ENCODE results near the gene CHCHD5. TPM values are rescaled to one million over a fixed set of nuclear protein-coding genes. Genes with fewer than 3 reads are reported as not detected.
"Not testable (repeated sequence)": the region's sequence is repeated elsewhere in the genome, so short reads cannot be mapped to it uniquely, and the experiment has no call there.

The CHCHD5 gene
- total RNA-seq, 1 donor from 2014 or later: 6.4 TPM

GRCh38 chr2:112588611-112589045 is 4.2 kb downstream of the CHCHD5 start:
- DNase-seq (ENCODE audit: low read depth): no peak

- DNase-seq (ENCODE audit: low read depth): no peak
Measured at GRCh38 chr2:112591413-112591812, 7.0 kb downstream of the CHCHD5 start.

GRCh38 chr2:112593736-112594135 is 9.3 kb downstream of the CHCHD5 start:
- DNase-seq (ENCODE audit: low read depth): no peak

GRCh38 chr2:112597537-112598322 is 13.3 kb downstream of the CHCHD5 start:
- no peak for DNase-seq (ENCODE audit: low read depth)

DNA sequence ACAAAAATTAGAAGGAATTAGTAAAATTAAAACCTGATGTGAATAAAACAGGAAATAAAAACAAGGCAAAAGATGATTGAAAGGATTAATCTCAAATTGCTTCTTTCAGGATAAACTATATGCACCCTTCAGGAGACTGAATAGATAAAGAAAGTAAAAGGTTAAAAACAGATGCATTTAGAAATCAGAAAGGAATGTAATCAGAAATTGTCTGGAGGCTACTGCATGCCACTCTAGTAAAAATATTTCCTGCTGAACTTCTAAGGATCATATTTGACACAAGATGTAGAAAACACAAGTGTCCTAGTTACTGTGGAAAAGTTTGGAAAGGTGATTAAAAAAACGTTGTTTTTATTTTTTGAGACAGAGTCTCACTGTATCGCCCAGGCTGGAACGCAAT is 16.2 kb downstream of the CHCHD5 start:
- no peak for DNase-seq (ENCODE audit: low read depth)

- DNase-seq (ENCODE audit: low read depth): no peak
Measured at GRCh38 chr2:112601754-112602153, 17.3 kb downstream of the CHCHD5 start.

GRCh38 chr2:112602917-112603316 is 18.5 kb downstream of the CHCHD5 start:
- no peak for DNase-seq (ENCODE audit: low read depth)

DNA sequence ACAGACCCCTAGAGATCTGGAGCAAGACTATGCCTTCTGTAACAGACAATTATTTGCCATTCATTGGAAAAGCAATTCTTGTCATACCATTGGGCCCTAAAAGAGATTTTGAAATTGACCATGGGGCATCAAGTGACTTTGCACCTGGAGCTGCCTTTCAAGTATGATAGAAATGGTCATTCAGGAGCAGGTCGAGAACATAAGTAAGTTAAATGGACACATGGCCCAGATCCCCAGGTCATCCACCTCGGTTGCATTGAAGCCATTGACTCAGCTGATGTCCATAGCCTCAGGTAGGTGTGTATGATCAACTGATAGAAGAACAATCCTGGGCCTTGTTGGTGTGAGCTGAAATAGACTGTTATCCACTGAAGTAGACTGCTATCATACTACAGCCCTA is 19.3 kb downstream of the CHCHD5 start:
- DNase-seq (ENCODE audit: low read depth): no peak

- no peak for DNase-seq (ENCODE audit: low read depth)
Measured at GRCh38 chr2:112604952-112605351, 20.5 kb downstream of the CHCHD5 start.

DNA sequence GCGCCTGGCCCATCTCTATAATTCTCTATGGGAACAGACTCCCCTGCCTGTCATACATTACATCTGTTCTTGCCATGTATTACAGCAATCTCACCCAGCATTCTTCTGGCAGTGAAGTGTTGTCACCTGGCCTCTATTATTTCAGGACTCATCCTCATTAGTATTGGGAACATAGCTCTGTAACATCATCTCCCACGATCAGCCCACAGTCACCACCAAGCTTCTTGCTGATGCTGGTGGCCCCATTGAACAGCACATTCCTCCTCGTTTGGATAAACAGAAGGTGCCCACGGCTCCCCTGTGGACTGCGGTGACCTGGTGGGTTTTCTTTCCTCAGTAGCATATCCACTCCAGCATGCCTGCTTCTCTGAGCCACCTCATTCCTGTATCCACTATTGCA is 21.5 kb downstream of the CHCHD5 start:
- DNase-seq (ENCODE audit: low read depth): no peak

- DNase-seq (ENCODE audit: low read depth): no peak
Measured at GRCh38 chr2:112606547-112606946, 22.1 kb downstream of the CHCHD5 start.

DNA sequence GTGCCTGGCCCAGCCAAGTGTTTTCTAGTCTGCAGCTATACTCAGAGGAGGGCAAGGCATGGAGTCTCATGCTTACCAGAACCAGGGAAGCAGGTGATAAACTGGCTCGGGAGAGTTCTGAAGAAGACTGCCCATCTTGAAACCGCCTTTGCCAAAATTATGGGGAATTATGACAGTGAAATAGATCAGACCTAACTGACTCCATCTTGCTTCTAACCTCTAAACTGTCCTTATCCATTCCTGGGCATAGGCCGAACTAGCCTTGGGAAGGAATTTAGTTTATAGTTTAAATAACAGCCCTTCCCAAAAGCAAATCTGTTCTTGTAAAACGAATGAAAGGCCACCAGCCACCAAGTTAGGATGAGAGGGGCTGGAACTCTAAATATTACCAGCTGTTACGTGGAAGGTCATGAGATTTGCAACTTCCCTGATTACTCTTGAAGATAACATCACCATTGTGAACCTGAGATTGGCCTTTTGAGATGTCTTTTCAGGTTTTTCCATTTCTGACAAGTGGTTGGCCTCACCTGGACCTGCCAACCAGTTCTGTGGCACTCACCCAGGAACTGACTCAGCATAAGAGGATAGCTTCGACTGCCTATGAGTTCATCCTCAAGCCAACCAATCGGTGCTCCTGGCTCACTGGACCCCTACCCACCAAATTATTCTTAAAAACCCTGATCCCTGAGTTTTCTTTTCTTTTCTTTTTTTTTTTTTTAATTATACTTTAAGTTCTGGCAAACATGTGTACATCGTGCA is 23.4 kb downstream of the CHCHD5 start:
- DNase-seq (ENCODE audit: low read depth): no peak

DNA sequence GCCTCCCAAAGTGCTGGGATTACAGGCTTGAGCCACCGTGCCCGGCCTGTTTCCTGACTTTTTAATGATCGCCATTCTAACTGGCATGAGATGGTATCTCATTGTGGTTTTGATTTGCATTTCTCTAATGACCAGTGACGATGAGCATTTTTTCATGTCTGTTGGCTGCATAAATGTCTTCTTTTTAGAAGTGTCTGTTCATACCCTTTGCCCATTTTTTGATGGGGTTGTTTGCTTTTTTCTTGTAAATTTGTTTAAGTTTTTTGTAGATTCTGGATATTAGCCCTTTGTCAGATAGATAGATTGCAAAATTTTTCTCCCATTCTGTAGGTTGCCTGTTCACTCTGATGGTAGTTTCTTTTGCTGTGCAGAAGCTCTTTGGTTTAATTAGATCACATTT is 24.9 kb downstream of the CHCHD5 start:
- DNase-seq (ENCODE audit: low read depth): not testable (repeated sequence)

GRCh38 chr2:112612283-112612682 is 27.9 kb downstream of the CHCHD5 start:
- DNase-seq (ENCODE audit: low read depth): not testable (repeated sequence)

DNA sequence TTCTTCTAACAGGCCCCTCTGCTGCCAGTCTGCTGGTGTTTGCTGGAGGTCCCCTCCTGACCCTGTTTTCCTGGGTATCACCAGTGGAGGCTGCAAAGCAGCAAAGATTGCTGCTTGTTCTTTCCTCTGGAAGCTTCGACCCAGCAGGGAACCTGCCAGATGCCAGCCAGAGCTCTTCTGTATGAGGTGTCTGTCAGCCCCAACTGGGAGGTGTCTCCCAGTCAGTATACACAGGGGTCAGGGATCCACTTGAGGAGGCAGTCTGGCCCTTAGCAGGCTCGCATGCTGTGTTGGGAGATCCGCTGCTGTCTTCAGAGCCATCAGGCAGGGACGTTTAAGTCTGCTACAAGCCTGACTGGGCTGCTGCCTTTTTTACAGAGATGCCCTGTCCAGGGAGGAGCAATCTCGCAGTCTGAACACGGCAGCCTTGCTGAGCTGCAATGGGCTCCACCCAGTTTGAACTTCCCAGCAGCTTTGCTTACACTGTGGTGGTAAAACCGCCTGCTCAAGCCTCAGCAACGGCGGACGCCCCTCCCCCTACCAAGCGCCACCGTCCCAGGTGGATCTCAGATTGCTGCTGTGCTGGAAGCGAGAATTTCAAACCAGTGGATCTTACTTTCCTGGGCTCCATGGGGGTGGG is 29.9 kb downstream of the CHCHD5 start:
- DNase-seq (ENCODE audit: low read depth): no peak

DNA sequence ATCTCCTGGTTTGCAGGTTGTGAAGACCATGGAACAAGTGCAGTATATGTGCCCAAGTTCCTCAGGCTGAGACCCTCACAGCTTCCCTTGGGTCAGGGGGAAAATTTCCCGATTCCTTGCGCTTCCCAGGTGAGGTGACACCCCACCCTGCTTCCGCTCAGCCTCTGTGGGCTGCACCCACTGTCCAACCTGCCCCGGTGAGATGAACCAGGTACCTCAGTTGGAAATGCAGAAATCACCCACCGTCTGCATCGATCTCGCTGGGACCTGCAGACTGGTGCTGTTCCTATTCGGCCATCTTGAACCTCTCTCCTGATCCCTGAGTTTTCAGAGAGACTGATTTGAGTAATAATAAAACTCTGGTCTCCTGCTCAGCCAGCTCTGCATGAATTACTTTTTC is 30.6 kb downstream of the CHCHD5 start:
- no peak for DNase-seq (ENCODE audit: low read depth)

- not testable (repeated sequence) for DNase-seq (ENCODE audit: low read depth)
Measured at GRCh38 chr2:112615798-112616197, 31.4 kb downstream of the CHCHD5 start.

DNA sequence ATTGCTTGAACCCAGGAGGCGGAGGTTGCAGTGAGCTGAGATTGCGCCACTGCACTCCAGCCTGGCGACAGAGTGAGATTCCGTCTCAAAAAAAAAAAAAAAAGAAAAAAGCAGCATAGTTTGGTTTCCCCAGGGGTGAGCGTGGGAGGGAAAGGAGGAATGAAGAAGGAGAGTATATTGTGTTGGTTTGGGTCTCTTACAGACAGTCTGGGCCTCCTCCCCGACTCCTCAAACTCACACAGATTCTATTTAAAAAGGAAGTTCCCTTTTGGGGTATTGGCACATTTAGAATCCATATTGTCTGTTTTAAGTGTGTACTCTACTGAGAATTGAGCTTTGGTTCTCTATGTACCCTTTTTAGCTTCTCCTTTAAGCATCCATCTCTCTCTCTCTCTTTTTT is 34.0 kb downstream of the CHCHD5 start:
- DNase-seq (ENCODE audit: low read depth): no peak

DNA sequence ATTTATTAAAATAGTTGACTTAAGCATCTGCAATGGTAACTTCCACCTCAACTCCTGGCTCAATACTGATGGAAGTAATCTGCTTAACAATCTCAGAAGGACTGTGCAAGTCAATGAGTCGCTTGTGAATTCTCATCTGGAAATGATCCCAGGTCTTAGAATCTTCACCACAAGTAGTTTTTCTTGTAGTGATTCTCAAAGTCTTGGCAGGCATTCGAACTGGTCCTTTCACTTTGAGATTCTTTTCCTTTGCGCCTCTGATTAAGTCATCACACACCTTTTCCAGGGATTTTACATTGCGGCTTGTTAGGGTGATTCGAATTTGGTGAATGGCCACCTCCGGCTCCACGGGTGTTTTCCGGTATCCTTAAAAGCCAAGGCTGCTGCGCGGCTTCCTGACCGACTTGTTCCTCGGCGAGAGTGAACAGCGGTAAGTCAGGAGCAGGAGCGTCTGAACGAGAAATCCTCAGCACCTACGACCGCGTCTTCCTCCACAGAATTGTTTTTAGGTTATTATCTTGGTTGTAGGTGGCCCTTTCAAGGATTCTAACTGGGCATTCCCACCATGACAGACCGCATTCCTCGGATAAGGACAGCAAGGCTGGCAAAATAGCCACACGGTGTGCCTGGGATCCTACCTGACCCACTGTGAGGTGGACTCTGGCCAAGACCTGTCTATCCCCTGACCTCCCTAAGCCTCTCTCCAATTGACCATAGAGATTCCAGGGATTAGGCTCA is 37.5 kb downstream of the CHCHD5 start:
- DNase-seq (ENCODE audit: low read depth): peak; percentile 59

GRCh38 chr2:112622528-112622849 is 38.1 kb downstream of the CHCHD5 start:
- DNase-seq (ENCODE audit: low read depth): no peak

DNA sequence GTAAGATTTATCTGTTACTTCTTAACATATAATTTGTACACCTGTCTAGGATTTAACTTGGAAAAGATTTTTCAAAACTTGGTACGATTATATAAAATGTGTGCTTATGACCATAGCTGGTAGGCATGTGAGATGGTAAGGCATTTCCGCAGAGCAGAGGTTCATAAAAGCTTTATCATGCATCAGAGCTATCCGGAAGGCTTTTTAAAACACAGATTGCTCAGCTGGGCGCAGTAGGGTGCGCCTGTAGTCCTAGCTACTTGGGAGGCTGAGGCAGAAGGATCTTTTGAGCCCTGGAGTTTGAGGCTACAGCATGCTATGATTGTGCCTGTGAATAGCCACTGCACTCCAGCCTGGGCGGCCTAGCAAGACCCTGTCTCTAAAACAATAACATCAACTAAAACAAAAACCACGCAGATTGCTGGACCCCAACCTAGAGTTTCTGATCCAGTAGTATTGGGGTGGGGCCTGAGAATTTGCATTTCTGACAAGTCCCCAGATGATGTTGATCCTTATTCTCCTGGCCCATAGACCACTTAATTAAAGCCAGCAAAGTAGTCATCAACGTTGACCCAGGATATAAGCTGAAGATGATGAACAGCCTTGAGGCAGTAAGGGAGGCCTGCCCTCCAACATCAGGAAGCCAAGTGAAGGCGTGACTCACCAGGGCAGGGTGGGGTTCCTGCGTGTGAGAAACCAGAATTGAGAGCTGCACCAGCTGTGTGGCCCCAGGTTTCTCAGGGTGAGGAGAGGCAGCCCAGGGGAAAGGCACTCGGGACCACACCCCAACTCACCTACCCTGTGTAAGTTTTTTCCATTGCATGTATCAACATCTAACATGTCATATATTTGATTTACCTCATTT is 39.7 kb downstream of the CHCHD5 start:
- DNase-seq (ENCODE audit: low read depth): peak; percentile 60
